HUDEP-2 (cell line): Measurements from ENCODE around the gene BCAS1.
"Not testable (repeated sequence)": the region's sequence is repeated elsewhere in the genome, so short reads cannot be mapped to it uniquely, and the experiment has no call there.

Experiments
- DNase-seq, 76 experiments: peaks; one replicate each; lab custom pipeline; 2025; ENCODE audit not compliant: unreplicated experiment in 76 of 76; lab: John Stamatoyannopoulos, UW

BCAS1 gene

GRCh38 chr20:53946106-53946505 is 124.3 kb downstream of the BCAS1 start:
- DNase-seq, result no peak

GRCh38 chr20:53945478-53945877 is 124.9 kb downstream of the BCAS1 start:
- no peak for DNase-seq

- DNase-seq, result no peak
These were observed 125.6 kb downstream of the BCAS1 start for GRCh38 chr20:53944796-53945195.

GRCh38 chr20:53943522-53944291 is 126.7 kb downstream of the BCAS1 start:
- peak in 15 of 76 experiments; percentile 5 to 34 (median 18) for DNase-seq

- DNase-seq, result no peak
These were observed 127.4 kb downstream of the BCAS1 start for GRCh38 chr20:53942973-53943372.

GRCh38 chr20:53942472-53942816 is 128.0 kb downstream of the BCAS1 start:
- DNase-seq, result no peak

- DNase-seq, result no peak
These were observed 128.5 kb downstream of the BCAS1 start for GRCh38 chr20:53941680-53942471.

GRCh38 chr20:53940907-53941545 is 129.4 kb downstream of the BCAS1 start:
- DNase-seq, result no peak

GRCh38 chr20:53940360-53940702 is 130.1 kb downstream of the BCAS1 start:
- no peak for DNase-seq

- DNase-seq, result peak in 74 of 76 experiments; percentile 8 to 84 (median 60)
These were observed 130.6 kb downstream of the BCAS1 start for GRCh38 chr20:53939572-53940359.

GRCh38 chr20:53939190-53939571 is 131.2 kb downstream of the BCAS1 start:
- DNase-seq, result no peak

- no peak for DNase-seq
These were observed 131.7 kb downstream of the BCAS1 start for GRCh38 chr20:53938739-53939138.

GRCh38 chr20:53937929-53938367 is 132.4 kb downstream of the BCAS1 start:
- no peak for DNase-seq

- DNase-seq, result no peak
These were observed 133.1 kb downstream of the BCAS1 start for GRCh38 chr20:53937339-53937741.

- no peak for DNase-seq
These were observed 134.9 kb downstream of the BCAS1 start for GRCh38 chr20:53935344-53936084.

GRCh38 chr20:53934421-53935343 is 135.7 kb downstream of the BCAS1 start:
- peak in 20 of 76 experiments; percentile 4 to 37 (median 22) for DNase-seq

GRCh38 chr20:53933232-53933846 is 137.1 kb downstream of the BCAS1 start:
- no peak for DNase-seq

GRCh38 chr20:53932655-53933192 is 137.7 kb downstream of the BCAS1 start:
- not testable (repeated sequence) for DNase-seq
